Measurements from ENCODE around the gene SLC4A4. TPM values are rescaled to one million over a fixed set of nuclear protein-coding genes. Genes with fewer than 3 reads are reported as not detected.

Gene SLC4A4
- total and polyA plus RNA-seq, 4 donors, result 3.0 to 36.7 (median 8.2) TPM

- no peak for DNase-seq (ENCODE audit: low spot score)
- no peaks in the 10 kb centered on the region for H3K9me3 ChIP-seq (ENCODE audit: control insufficient read depth in 4 of 4, low read length in 3 of 4)
- no peak overlapping the region for H3K27ac ChIP-seq (ENCODE audit: low read depth in 1 of 2, low read length in 2 of 2)
- WGBS, result 82% methylated on average over 4 of the region's 4 CpGs
- H3K4me1 ChIP-seq (ENCODE audit: control insufficient read depth in 4 of 4, insufficient read depth in 4 of 4, low read length in 3 of 4), result no peaks in the 10 kb centered on the region
- H3K4me3 ChIP-seq (ENCODE audit: low read depth in 1 of 3, low read length in 3 of 3), result no peak overlapping the region
- H3K27me3 ChIP-seq (ENCODE audit: control insufficient read depth in 4 of 4, insufficient read depth in 4 of 4, low read length in 3 of 4), result no peaks in the 10 kb centered on the region
- no peak overlapping the region for H3K9ac ChIP-seq (ENCODE audit: low read depth in 1 of 2, low read length in 2 of 2)
- H3K36me3 ChIP-seq (ENCODE audit: control insufficient read depth in 4 of 4, insufficient read depth in 3 of 4, low read depth in 1 of 4, low read length in 3 of 4), result no peaks in the 10 kb centered on the region
- TF ChIP-seq, protein P1, sequence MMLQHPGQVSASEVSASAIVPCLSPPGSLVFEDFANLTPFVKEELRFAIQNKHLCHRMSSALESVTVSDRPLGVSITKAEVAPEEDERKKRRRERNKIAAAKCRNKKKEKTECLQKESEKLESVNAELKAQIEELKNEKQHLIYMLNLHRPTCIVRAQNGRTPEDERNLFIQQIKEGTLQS (IDR thresholded peaks at IDR 0.05), result no peak
- TF ChIP-seq GABPA (IDR thresholded peaks at IDR 0.05 in 1 of 2, conservative IDR thresholded peaks at IDR 0.05 in 1 of 2), result no peak
- TF ChIP-seq TAF1 (conservative IDR thresholded peaks at IDR 0.05), result no peak
- TF ChIP-seq HNF4G (IDR thresholded peaks at IDR 0.05), result no peak
- no peak for TF ChIP-seq SP1 (IDR thresholded peaks at IDR 0.05)
- TF ChIP-seq CTCF (IDR thresholded peaks at IDR 0.05; ENCODE audit: low read depth, low read length, missing input control), result no peak
- no peak for TF ChIP-seq MAX (IDR thresholded peaks at IDR 0.05)
- no peak for TF ChIP-seq FOXA2 (IDR thresholded peaks at IDR 0.05)
- no peak for TF ChIP-seq EGR1 (IDR thresholded peaks at IDR 0.05; ENCODE audit: low read depth in 2 of 2)
- no peak for TF ChIP-seq RXRA (IDR thresholded peaks at IDR 0.05)
- TF ChIP-seq, protein P2, sequence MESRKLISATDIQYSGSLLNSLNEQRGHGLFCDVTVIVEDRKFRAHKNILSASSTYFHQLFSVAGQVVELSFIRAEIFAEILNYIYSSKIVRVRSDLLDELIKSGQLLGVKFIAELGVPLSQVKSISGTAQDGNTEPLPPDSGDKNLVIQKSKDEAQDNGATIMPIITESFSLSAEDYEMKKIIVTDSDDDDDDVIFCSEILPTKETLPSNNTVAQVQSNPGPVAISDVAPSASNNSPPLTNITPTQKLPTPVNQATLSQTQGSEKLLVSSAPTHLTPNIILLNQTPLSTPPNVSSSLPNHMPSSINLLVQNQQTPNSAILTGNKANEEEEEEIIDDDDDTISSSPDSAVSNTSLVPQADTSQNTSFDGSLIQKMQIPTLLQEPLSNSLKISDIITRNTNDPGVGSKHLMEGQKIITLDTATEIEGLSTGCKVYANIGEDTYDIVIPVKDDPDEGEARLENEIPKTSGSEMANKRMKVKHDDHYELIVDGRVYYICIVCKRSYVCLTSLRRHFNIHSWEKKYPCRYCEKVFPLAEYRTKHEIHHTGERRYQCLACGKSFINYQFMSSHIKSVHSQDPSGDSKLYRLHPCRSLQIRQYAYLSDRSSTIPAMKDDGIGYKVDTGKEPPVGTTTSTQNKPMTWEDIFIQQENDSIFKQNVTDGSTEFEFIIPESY (IDR thresholded peaks at IDR 0.05), result no peak
- TF ChIP-seq, protein P3, sequence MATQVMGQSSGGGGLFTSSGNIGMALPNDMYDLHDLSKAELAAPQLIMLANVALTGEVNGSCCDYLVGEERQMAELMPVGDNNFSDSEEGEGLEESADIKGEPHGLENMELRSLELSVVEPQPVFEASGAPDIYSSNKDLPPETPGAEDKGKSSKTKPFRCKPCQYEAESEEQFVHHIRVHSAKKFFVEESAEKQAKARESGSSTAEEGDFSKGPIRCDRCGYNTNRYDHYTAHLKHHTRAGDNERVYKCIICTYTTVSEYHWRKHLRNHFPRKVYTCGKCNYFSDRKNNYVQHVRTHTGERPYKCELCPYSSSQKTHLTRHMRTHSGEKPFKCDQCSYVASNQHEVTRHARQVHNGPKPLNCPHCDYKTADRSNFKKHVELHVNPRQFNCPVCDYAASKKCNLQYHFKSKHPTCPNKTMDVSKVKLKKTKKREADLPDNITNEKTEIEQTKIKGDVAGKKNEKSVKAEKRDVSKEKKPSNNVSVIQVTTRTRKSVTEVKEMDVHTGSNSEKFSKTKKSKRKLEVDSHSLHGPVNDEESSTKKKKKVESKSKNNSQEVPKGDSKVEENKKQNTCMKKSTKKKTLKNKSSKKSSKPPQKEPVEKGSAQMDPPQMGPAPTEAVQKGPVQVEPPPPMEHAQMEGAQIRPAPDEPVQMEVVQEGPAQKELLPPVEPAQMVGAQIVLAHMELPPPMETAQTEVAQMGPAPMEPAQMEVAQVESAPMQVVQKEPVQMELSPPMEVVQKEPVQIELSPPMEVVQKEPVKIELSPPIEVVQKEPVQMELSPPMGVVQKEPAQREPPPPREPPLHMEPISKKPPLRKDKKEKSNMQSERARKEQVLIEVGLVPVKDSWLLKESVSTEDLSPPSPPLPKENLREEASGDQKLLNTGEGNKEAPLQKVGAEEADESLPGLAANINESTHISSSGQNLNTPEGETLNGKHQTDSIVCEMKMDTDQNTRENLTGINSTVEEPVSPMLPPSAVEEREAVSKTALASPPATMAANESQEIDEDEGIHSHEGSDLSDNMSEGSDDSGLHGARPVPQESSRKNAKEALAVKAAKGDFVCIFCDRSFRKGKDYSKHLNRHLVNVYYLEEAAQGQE (IDR thresholded peaks at IDR 0.05), result no peak
- TF ChIP-seq YY1 (IDR thresholded peaks at IDR 0.05), result no peak
- no peak for TF ChIP-seq JUND (IDR thresholded peaks at IDR 0.05)
- TF ChIP-seq FOXA1 (IDR thresholded peaks at IDR 0.05), result no peak
- no peak for TF ChIP-seq HNF4A (conservative IDR thresholded peaks at IDR 0.05)
- no peak for TF ChIP-seq RAD21 (IDR thresholded peaks at IDR 0.05)
Measured at GRCh38 chr4:71586087-71586763, 247.4 kb downstream of the SLC4A4 start.

Measured in liver (tissue), 9 donors.